Naive thymus-derived CD4-positive, alpha-beta T cell (primary cell): Measurements from ENCODE around the gene CD300C. TPM values are rescaled to one million over a fixed set of nuclear protein-coding genes. Genes with fewer than 3 reads are reported as not detected.

Experiments used
- ATAC-seq: fragments of 150-1000 bp; cut with Tn5 transposase; 2 replicates; pipeline ENCODE4 v1.10.0; 2021; ENCODE audit warnings: mild to moderate bottlenecking, moderate library complexity
- CTCF ChIA-PET: fragments of 350-600 bp; sonication (Branson Sonifier 250); formaldehyde crosslinking; loops from one replicate; lab custom pipeline; 2021; ENCODE audit warnings: antibody characterized with exemption; lab: Charles Lee
- POLR2A ChIA-PET: fragments of 350-600 bp; sonication (Branson Sonifier 250); formaldehyde crosslinking; loops from one replicate; lab custom pipeline; 2021; ENCODE audit warnings: antibody characterized with exemption, inconsistent platforms; lab: Charles Lee
- DNase-seq, 9 donors: peaks; one replicate each; pipeline versions ENCODE4 v3.0.0 to v3.0.0-alpha.2; 2020 to 2022; ENCODE audit warnings: mixed read lengths in 1 of 9
- H3K27ac ChIP-seq: one replicate; pipeline ENCODE4 v1.7.0; 2013; ENCODE audit warnings: mild to moderate bottlenecking, low read depth, low read length, moderate library complexity
- H3K27me3 ChIP-seq, 2 donors: one replicate each; pipeline ENCODE4 v1.7.0; 2013; ENCODE audit warnings: low read length in 2 of 2, mild to moderate bottlenecking in 2 of 2, moderate library complexity in 2 of 2; ENCODE audit not compliant: control insufficient read depth in 2 of 2, insufficient read depth in 2 of 2
- H3K36me3 ChIP-seq, 3 experiments: 1 replicate in 2 of 3; 2 replicates in 1 of 3; pipeline ENCODE4 v1.7.0; 2013; ENCODE audit warnings: low read length in 3 of 3, mild to moderate bottlenecking in 3 of 3, moderate library complexity in 1 of 3; ENCODE audit not compliant: insufficient read depth in 3 of 3, control insufficient read depth in 2 of 3
- H3K4me1 ChIP-seq, 2 donors: one replicate each; pipeline ENCODE4 v1.7.0; 2013; ENCODE audit warnings: low read length in 2 of 2, mild to moderate bottlenecking in 2 of 2, moderate library complexity in 1 of 2; ENCODE audit not compliant: control insufficient read depth in 2 of 2, insufficient read depth in 2 of 2
- H3K4me3 ChIP-seq: 2 replicates; pipeline ENCODE4 v1.7.0; 2013; ENCODE audit warnings: mild to moderate bottlenecking, low read length
- H3K9me3 ChIP-seq, 3 experiments: 1 replicate in 2 of 3; 2 replicates in 1 of 3; pipeline ENCODE4 v1.7.0; 2013; ENCODE audit warnings: low read length in 3 of 3; ENCODE audit not compliant: control insufficient read depth in 2 of 3
- H3K27ac Mint-ChIP-seq, 9 donors: one replicate each; pipeline ENCODE4 v1.8.0; 2020 to 2022; ENCODE audit warnings: mixed read lengths in 9 of 9, mild to moderate bottlenecking in 8 of 9, moderate library complexity in 5 of 9, inconsistent platforms in 2 of 9
- H3K27me3 Mint-ChIP-seq, 5 donors: one replicate each; pipeline ENCODE4 v1.8.0; 2021 to 2022; ENCODE audit warnings: mixed read lengths in 5 of 5, mild to moderate bottlenecking in 1 of 5
- H3K36me3 Mint-ChIP-seq, 5 donors: one replicate each; pipeline ENCODE4 v1.8.0; 2020 to 2022; ENCODE audit warnings: mixed read lengths in 5 of 5, mild to moderate bottlenecking in 3 of 5, inconsistent platforms in 1 of 5
- H3K4me1 Mint-ChIP-seq, 7 donors: one replicate each; pipeline ENCODE4 v1.8.0; 2020 to 2022; ENCODE audit warnings: mixed read lengths in 7 of 7, mild to moderate bottlenecking in 3 of 7, inconsistent platforms in 1 of 7
- H3K4me3 Mint-ChIP-seq, 10 donors: one replicate each; pipeline ENCODE4 v1.8.0; 2020 to 2022; ENCODE audit warnings: mild to moderate bottlenecking in 10 of 10, mixed read lengths in 10 of 10, moderate library complexity in 6 of 10, inconsistent platforms in 2 of 10
- H3K9me3 Mint-ChIP-seq, 11 donors: one replicate each; pipeline ENCODE4 v1.8.0; 2020 to 2022; ENCODE audit warnings: mixed read lengths in 11 of 11, mild to moderate bottlenecking in 4 of 11, inconsistent platforms in 1 of 11, moderate library complexity in 1 of 11
- intact Hi-C, 2 donors: fragments of 100-400 bp; cut with micrococcal nuclease; formaldehyde crosslinking; loops; one replicate each; pipeline ENCODE4 v1.15.1; 2023
- polyA plus RNA-seq, 2 donors: library from polyadenylated mRNA; unstranded; fragments of 300-500 nt; fragmentation: Illumina TruSeq; gene quantifications; one replicate each; pipeline ENCODE4 v1.2.3, GENCODE V29; 2021
- total RNA-seq, 6 experiments: library from RNA in 5 of 6; stranded (reverse) in 5 of 6; gene quantifications; 1 replicate in 5 of 6; 2 replicates in 1 of 6; pipeline ENCODE4 v1.2.3 and lab custom pipeline; 2021 to 2026

CD300C gene
- total and polyA plus RNA-seq, 7 experiments from 2014 or later, result 0.22 to 20.5 (median 0.58) TPM; not detected in 2

DNA sequence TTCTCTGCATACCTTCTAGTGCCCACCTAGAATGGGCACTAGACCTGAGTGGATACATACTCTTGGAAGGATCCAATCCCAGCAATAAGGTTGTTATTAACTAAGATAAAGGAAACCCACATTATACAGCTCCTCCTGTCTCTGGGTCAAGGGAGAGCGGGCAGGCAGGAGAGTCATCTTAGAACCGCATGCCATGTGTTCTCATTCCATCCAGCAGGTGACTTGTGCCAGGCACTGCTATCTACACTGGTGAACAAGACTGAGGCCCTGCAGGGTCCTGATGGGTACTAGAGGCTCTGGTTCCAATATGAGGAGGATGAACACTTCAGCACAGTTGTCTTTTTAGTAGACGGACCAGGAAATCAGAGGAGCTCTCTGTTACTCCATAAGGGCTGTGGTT is 27.3 kb upstream of the CD300C start:
- Histone ChIP-seq H3K27ac (no peak overlapping the region), H3K9me3 (no peaks in the 10 kb centered on the region), H3K4me3 (no peak overlapping the region), H3K36me3 (no peaks in the 10 kb centered on the region), H3K4me1 (no peaks in the 10 kb centered on the region), H3K27me3 (no peaks in the 10 kb centered on the region)
- intact Hi-C loops, result no loop called here
- ChIA-PET CTCF (no interaction called here), POLR2A (no interaction called here)
- Mint-ChIP-seq H3K27ac (no peak overlapping the region), H3K27me3 (peaks cover 17 to 28% (median 23%) of the 10 kb centered on the region in 5 donors), H3K4me3 (no peak overlapping the region), H3K4me1 (peaks cover 0 to 13% (median 6%) of the 10 kb centered on the region in 7 donors), H3K9me3 (peaks cover 0 to 4% (median 0%) of the 10 kb centered on the region in 11 donors), H3K36me3 (no peaks in the 10 kb centered on the region)
- DNase-seq (no peak), ATAC-seq (no peak)

DNA sequence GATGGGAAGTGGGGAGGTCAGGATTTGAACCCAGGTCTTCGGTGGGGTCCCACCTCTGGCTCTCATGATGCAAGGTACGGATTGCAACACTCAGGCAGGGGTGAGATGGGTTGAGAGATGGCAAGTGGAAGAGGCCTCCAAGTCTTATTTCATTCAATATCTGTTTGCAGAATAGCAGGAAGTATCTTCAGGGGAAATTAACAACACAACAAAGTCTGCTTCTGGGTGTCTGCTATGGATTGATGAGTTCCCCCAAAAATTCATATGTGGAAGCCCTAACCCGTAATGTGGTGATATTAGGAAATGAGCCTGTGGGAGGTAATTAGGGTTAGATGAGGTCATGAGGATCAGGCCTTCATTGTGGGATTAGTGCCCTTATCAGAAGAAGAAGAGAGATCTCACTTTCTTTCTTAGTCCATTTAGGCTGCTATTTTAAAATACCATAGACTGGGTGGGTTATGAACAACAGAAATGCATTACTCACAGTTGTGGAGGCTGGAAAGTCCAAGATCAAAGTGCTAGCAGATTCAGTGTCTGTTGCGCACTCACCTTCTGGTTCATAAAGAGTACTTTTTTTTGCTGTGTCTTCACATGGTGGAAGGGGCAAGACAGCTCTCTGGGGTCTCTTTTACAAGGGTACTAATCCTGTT is 25.8 kb upstream of the CD300C start:
- H3K4me1 ChIP-seq, result no peaks in the 10 kb centered on the region
- POLR2A ChIA-PET, result no interaction called here
- Mint-ChIP-seq H3K27me3 (peaks cover 25 to 33% (median 29%) of the 10 kb centered on the region in 5 donors), H3K36me3 (no peaks in the 10 kb centered on the region), H3K4me3 (no peak overlapping the region), H3K4me1 (peaks cover 0 to 13% (median 6%) of the 10 kb centered on the region in 7 donors), H3K9me3 (peaks cover 0 to 4% (median 0%) of the 10 kb centered on the region in 11 donors), H3K27ac (no peak overlapping the region)
- no peaks in the 10 kb centered on the region for H3K9me3 ChIP-seq
- no peak for DNase-seq
- no peak overlapping the region for H3K4me3 ChIP-seq
- no peak overlapping the region for H3K27ac ChIP-seq
- no peak for ATAC-seq
- H3K27me3 ChIP-seq, result no peaks in the 10 kb centered on the region
- H3K36me3 ChIP-seq, result no peaks in the 10 kb centered on the region
- CTCF ChIA-PET, result no interaction called here
- intact Hi-C loops, result no loop called here

DNA sequence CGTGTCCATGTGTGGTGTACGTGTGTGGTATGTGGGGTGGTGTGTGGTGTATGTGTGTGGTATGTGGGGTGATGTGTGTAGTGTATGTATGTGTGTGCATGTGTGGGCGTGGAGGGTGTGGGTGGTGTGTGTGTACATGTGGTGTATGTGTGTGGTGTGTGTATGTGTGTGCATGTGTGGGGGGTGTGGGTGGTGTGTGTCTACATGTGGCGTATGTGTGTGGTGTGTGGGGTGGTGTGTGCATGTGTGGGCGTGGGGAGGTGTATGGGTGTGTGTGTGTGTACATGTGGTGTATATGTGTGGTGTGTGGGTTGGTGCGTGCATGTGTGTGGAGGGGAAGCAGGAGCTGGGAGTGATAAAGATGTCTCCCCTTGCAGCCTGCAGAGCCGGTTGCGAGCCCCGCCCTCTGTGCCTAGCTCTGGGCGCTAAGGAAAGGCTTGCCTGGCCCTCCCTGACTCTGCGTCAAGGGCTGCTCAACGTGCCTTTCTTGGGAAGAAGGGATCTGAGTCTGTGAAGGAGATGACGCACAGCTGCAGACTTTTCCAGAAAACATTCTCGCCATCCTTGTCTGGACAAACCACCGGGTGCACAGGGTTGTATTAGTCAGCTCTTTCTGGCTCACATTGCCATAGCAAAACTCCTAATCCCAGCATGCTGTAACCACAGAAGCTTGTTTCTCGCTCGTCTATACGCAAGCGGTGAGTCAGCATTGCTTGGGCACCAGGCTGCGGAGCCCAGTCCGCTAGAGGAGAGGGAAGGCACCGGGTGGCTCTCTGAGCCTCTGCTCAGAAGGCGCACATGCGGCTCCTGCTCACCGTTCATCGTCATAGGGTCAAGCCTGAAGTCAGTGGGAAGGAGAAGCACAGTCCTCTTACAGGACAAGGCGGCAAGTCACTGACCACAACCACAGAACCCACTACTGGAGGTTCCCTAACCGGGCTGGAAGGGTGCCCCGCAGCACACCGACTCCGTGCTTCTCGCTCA is 23.4 kb upstream of the CD300C start:
- ChIA-PET CTCF (no interaction called here), POLR2A (interaction anchor here (0.7 kb wide), 1 partner anchor 201 kb away, joined by 3 read pairs; no protein-coding TSS in a partner anchor)
- Histone ChIP-seq H3K36me3 (no peaks in the 10 kb centered on the region), H3K27me3 (no peaks in the 10 kb centered on the region), H3K4me1 (no peaks in the 10 kb centered on the region), H3K9me3 (no peaks in the 10 kb centered on the region), H3K4me3 (no peak overlapping the region), H3K27ac (no peak overlapping the region)
- DNase-seq (no peak), ATAC-seq (peak; percentile 90)
- Mint-ChIP-seq H3K4me3 (no peak overlapping the region), H3K9me3 (no peaks in the 10 kb centered on the region), H3K27ac (no peak overlapping the region), H3K27me3 (peaks cover 19 to 35% (median 30%) of the 10 kb centered on the region in 5 donors), H3K4me1 (peaks cover 0 to 13% (median 8%) of the 10 kb centered on the region in 7 donors), H3K36me3 (no peaks in the 10 kb centered on the region)
- intact Hi-C loops, result no loop called here

DNA sequence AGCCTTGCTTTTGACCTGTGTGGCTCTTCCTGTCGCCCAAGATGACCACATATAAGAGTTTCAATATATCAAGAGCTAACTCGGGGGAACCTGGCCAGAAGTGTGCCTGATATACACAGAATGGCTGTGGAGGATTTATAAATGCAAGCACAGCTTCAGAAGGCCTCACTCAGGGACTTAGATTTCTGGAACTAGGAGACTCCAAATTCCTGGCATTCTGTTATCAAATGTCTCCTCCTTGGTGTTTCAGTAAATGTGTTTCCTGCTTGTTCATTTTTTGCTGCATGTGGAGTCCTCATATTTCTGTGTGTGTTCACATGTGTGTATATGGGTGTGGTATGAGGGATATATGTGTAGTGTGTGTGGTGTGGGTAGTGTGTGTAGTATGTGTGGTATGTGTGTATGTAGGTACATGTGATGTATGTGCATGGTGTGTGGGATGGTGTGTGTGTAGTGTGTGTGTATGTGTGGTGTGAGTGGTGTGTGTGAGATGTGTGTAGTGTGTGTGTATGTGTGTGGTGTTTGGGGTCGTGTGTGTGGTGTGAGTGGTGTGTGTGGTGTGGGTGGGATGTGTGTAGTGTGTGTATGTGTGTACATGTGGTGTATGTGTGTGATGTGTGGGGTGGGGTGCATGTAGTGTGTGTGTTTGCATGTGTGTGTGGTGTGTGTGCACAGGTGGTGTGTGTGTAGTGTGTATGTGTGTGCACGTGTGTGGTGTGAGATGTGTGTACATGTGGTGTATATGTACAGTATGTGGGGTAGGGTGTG is 22.4 kb upstream of the CD300C start:
- ChIA-PET CTCF (no interaction called here), POLR2A (no interaction called here)
- ATAC-seq, result no peak
- peaks cover 0 to 13% (median 8%) of the 10 kb centered on the region in 7 donors for H3K4me1 Mint-ChIP-seq
- H3K4me3 Mint-ChIP-seq, result no peak overlapping the region
- H3K9me3 Mint-ChIP-seq, result peaks cover 0 to 1% (median 0%) of the 10 kb centered on the region in 11 donors
- no peak for DNase-seq
- Histone ChIP-seq H3K27me3 (no peaks in the 10 kb centered on the region), H3K9me3 (no peaks in the 10 kb centered on the region), H3K27ac (no peak overlapping the region), H3K4me1 (no peaks in the 10 kb centered on the region), H3K36me3 (no peaks in the 10 kb centered on the region), H3K4me3 (no peak overlapping the region)
- H3K27me3 Mint-ChIP-seq, result peaks cover 19 to 36% (median 27%) of the 10 kb centered on the region in 5 donors
- intact Hi-C loops, result no loop called here
- H3K36me3 Mint-ChIP-seq, result no peaks in the 10 kb centered on the region
- H3K27ac Mint-ChIP-seq, result no peak overlapping the region

DNA sequence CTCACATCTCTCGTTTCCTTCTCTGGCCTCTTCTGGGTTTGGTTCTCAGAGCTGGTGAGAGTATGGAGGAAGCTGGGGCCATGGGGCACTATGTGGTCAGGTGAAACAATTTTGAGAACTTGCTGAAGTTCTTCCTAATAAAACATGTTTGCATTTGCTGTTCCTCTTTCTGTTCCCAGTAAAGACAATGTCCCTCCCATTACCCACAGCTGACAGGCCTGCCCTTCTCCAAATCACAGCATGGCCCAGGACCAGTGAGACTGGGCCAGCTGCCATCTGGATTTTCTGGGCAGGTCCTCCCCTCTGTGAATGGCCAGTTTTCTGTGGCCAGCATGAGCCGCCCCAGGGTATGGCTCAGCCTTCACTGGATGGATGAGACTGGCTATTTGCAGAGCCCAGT is 21.5 kb upstream of the CD300C start, which contains the start of gene CD300H:
Gene CD300H, minus strand, starts transcription at position 113 of the 400 bp plus-strand sequence.
- Histone ChIP-seq H3K4me1 (no peaks in the 10 kb centered on the region), H3K27ac (no peak within 1 kb of the TSS), H3K9me3 (no peaks in the 10 kb centered on the region), H3K27me3 (no peaks in the 10 kb centered on the region), H3K4me3 (no peak within 1 kb of the TSS), H3K36me3 (no peaks in the 10 kb centered on the region)
- Mint-ChIP-seq H3K27me3 (peaks cover 19 to 36% (median 25%) of the 10 kb centered on the region in 5 donors), H3K9me3 (peaks cover 0 to 1% (median 0%) of the 10 kb centered on the region in 11 donors), H3K4me3 (no peak within 1 kb of the TSS), H3K27ac (no peak within 1 kb of the TSS), H3K4me1 (peaks cover 0 to 13% (median 8%) of the 10 kb centered on the region in 7 donors), H3K36me3 (no peaks in the 10 kb centered on the region)
- POLR2A ChIA-PET, result no interaction called here
- CTCF ChIA-PET, result no interaction called here
- DNase-seq, result no peak
- intact Hi-C loops, result loop anchor here in 1 of 2 donors (2.0 kb wide), 1 partner anchor 79 kb away; no protein-coding TSS in a partner anchor
- ATAC-seq, result peak; percentile 17

DNA sequence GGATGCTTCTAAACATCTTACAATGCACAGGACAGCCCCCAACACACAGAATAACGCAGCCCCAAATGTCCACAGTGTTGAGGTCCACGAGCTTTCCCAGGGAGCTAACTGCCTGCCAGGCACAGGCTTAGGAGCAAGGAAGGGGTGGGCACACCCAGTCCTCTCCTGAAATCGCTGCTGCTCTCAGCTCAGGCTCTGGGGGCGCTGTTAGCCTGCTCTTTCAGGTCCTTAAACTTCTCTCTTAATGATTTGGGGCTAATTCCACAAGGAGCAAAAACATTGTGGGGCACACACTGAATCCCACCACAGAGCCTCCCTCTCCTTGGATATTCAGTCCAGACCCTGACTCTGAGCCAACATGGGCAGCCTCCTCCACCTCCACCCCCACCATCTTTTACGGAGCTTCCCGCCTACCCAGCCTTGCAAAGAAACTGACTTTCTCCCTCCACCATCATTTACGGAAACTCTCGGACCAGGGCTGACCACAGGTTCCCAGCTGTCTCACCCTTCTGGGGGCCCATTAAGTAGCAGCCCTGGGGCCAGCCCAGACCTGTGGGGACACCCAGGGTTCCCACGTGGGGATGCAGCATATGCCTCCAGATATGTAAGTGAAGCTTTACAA is 20.3 kb upstream of the CD300C start:
- intact Hi-C loops, result loop anchor here in 1 of 2 donors (2.0 kb wide), 1 partner anchor 81 kb away; no protein-coding TSS in a partner anchor
- Histone ChIP-seq H3K27ac (no peak overlapping the region), H3K4me3 (no peak overlapping the region), H3K9me3 (no peaks in the 10 kb centered on the region), H3K4me1 (no peaks in the 10 kb centered on the region), H3K36me3 (no peaks in the 10 kb centered on the region), H3K27me3 (no peaks in the 10 kb centered on the region)
- DNase-seq, result peak in 4 of 9 donors; percentile 12 to 29 (median 21)
- Mint-ChIP-seq H3K4me3 (no peak overlapping the region), H3K9me3 (peaks cover 0 to 1% (median 0%) of the 10 kb centered on the region in 11 donors), H3K27me3 (peaks cover 19 to 36% (median 28%) of the 10 kb centered on the region in 5 donors), H3K4me1 (peaks cover 0 to 14% (median 8%) of the 10 kb centered on the region in 7 donors), H3K36me3 (no peaks in the 10 kb centered on the region), H3K27ac (no peak overlapping the region)
- ChIA-PET CTCF (interaction anchor here (0.6 to 1.3 kb wide), 2 partner anchors 71 to 171 kb away, joined by 3 to 5 read pairs; no protein-coding TSS in a partner anchor), POLR2A (no interaction called here)
- ATAC-seq, result no peak
